GM12878 (cell line): ENCODE measurements around the gene COL6A1. TPM values are rescaled to one million over a fixed set of nuclear protein-coding genes. Genes with fewer than 3 reads are reported as not detected.

ENCODE experiments used
- ATAC-seq: fragments of 200-7000 bp; cut with Tn5 transposase; 3 replicates; pipeline ENCODE4 v1.9.1; 2020; ENCODE audit warnings: mild to moderate bottlenecking, moderate library complexity
- BruUV-seq: library from RNA; stranded (reverse); fragments of 400-500 nt; replicated peaks from 2 replicates; lab custom pipeline; 2021; lab: Mats Ljungman, UMichigan
- CTCF ChIA-PET: fragments of 300-600 bp; sonication (Branson Sonifier 250); formaldehyde crosslinking; extraction: SDS; loops from one replicate; lab custom pipeline; 2021; ENCODE audit warnings: inconsistent platforms; lab: Yijun Ruan, JAX
- POLR2A ChIA-PET: fragments of 350-600 bp; formaldehyde crosslinking; extraction: SDS; loops from one replicate; lab custom pipeline; 2021; ENCODE audit warnings: inconsistent platforms; lab: Charles Lee
- RAD21 ChIA-PET: fragments of 300-600 bp; sonication (Branson Sonifier 250); formaldehyde crosslinking; loops from one replicate; lab custom pipeline; 2023; ENCODE audit warnings: antibody characterized with exemption; ENCODE audit not compliant: unreplicated experiment; lab: Charles Lee
- SMC1A ChIA-PET: fragments of 300-600 bp; sonication (Branson Sonifier 250); formaldehyde crosslinking; loops from one replicate; lab custom pipeline; 2023; ENCODE audit not compliant: unreplicated experiment, uncharacterized antibody; lab: Charles Lee
- DNase-seq: peaks from one replicate; pipeline ENCODE4 v3.0.0-alpha.2; 2011; ENCODE audit warnings: low read depth, low spot score
- FAIRE-seq: peaks from 3 replicates; lab custom pipeline; 2011; peaks lifted over from hg19 to GRCh38; lab: Jason Lieb, UNC
- H2AFZ ChIP-seq: 2 replicates; pipeline ENCODE4 v1.6.0; 2011; ENCODE audit warnings: low read depth, low read length, control low read depth; ENCODE audit not compliant: control insufficient read depth
- H3K27ac ChIP-seq: 2 replicates; pipeline ENCODE4 v1.5.1; 2011; ENCODE audit warnings: control low read depth; ENCODE audit not compliant: control insufficient read depth, insufficient read depth
- H3K27me3 ChIP-seq, 2 experiments: replicated peaks in 1 of 2; 2 replicates each; pipeline versions ENCODE4 v1.6.0 to v1.6.1; 2011; ENCODE audit warnings: low read length in 1 of 2; ENCODE audit not compliant: control insufficient read depth in 2 of 2, insufficient read depth in 2 of 2
- H3K36me3 ChIP-seq, 2 experiments: 2 replicates each; pipeline ENCODE4 v1.5.1; 2011; ENCODE audit warnings: low read length in 1 of 2; ENCODE audit not compliant: control insufficient read depth in 2 of 2, insufficient read depth in 2 of 2
- H3K4me1 ChIP-seq: 2 replicates; pipeline ENCODE4 v1.6.1; 2011; ENCODE audit warnings: mild to moderate bottlenecking, low read length, moderate library complexity, mixed read lengths; ENCODE audit not compliant: control insufficient read depth, insufficient read depth
- H3K4me2 ChIP-seq: 2 replicates; pipeline ENCODE4 v1.6.0; 2011; ENCODE audit warnings: control low read depth; ENCODE audit not compliant: control insufficient read depth, insufficient read depth
- H3K4me3 ChIP-seq: fragments of 200-600 bp; sonication (generic); 2 replicates; pipeline ENCODE4 v1.5.1; 2016
- H3K79me2 ChIP-seq: 2 replicates; pipeline ENCODE4 v1.6.0; 2011; ENCODE audit warnings: low read length; ENCODE audit not compliant: control insufficient read depth, insufficient read depth
- H3K9ac ChIP-seq: 2 replicates; pipeline ENCODE4 v1.8.0; 2011; ENCODE audit warnings: low read length, control low read depth, mixed read lengths; ENCODE audit not compliant: control insufficient read depth, insufficient read depth
- H3K9me3 ChIP-seq: replicated peaks from 3 replicates; pipeline ENCODE4 v1.5.1; 2011; ENCODE audit warnings: mild to moderate bottlenecking, low read length; ENCODE audit not compliant: control insufficient read depth, insufficient read depth
- H4K20me1 ChIP-seq: 2 replicates; pipeline ENCODE4 v1.6.0; 2011; ENCODE audit not compliant: control insufficient read depth, insufficient read depth
- ATF7 ChIP-seq: fragments of 450-650 bp; IDR thresholded peaks from 2 replicates; pipeline ENCODE4 v1.6.1; 2016; ENCODE audit warnings: low read depth, mild to moderate bottlenecking
- BCL3 ChIP-seq: IDR thresholded peaks from 2 replicates; pipeline ENCODE4 v1.6.1; 2011; ENCODE audit warnings: borderline replicate concordance, low read depth, mild to moderate bottlenecking, moderate library complexity, low read length; ENCODE audit not compliant: insufficient read depth, poor library complexity, severe bottlenecking
- CEBPZ ChIP-seq: fragments of 150-350 bp; IDR thresholded peaks from 2 replicates; pipeline ENCODE4 v1.6.1; 2016; ENCODE audit warnings: low read depth, low read length
- ETV6 ChIP-seq, 2 experiments: fragments of 450-650 bp in 1 of 2; IDR thresholded peaks in 1 of 2; conservative IDR thresholded peaks in 1 of 2; 2 replicates each; pipeline ENCODE4 v1.6.1; 2014; ENCODE audit warnings: antibody characterized with exemption in 1 of 2, borderline replicate concordance in 1 of 2, low read depth in 1 of 2, mild to moderate bottlenecking in 1 of 2, moderate library complexity in 1 of 2
- GATAD2B ChIP-seq: fragments of 450-650 bp; conservative IDR thresholded peaks from 2 replicates; pipeline ENCODE4 v1.6.1; 2017; ENCODE audit warnings: low read depth, mild to moderate bottlenecking, moderate library complexity
- IKZF1 ChIP-seq: fragments of 450-650 bp; conservative IDR thresholded peaks from 2 replicates; pipeline ENCODE4 v1.6.1; 2017; ENCODE audit warnings: antibody characterized with exemption, mild to moderate bottlenecking
- LARP7 ChIP-seq: fragments of 450-650 bp; IDR thresholded peaks from 2 replicates; pipeline ENCODE4 v1.6.1; 2017; ENCODE audit warnings: mild to moderate bottlenecking
- NBN ChIP-seq: fragments of 450-650 bp; IDR thresholded peaks from 2 replicates; pipeline ENCODE4 v1.6.1; 2016
- NRF1 ChIP-seq: conservative IDR thresholded peaks from 2 replicates; pipeline ENCODE4 v1.6.1; 2011; ENCODE audit warnings: mild to moderate bottlenecking, low read depth, low read length, improper control_type of control experiment
- POLR2AphosphoS2 ChIP-seq: IDR thresholded peaks from 2 replicates; pipeline ENCODE4 v1.6.1; 2011; ENCODE audit warnings: low read depth, mild to moderate bottlenecking, low read length, improper control_type of control experiment, moderate library complexity
- PRDM15 ChIP-seq: fragments of 450-650 bp; formaldehyde crosslinking; IDR thresholded peaks from 2 replicates; pipeline ENCODE4 v1.4.0; 2020; ENCODE audit warnings: mild to moderate bottlenecking, moderate library complexity
- RB1 ChIP-seq: fragments of 450-650 bp; formaldehyde crosslinking; IDR thresholded peaks from 2 replicates; pipeline ENCODE4 v1.6.1; 2017; ENCODE audit warnings: mild to moderate bottlenecking, borderline replicate concordance
- RFX5 ChIP-seq: IDR thresholded peaks from 2 replicates; pipeline ENCODE4 v1.6.1; 2011; ENCODE audit warnings: low read depth, low read length, improper control_type of control experiment
- ZBED1 ChIP-seq: IDR thresholded peaks from 2 replicates; pipeline ENCODE4 v1.6.1; 2016; ENCODE audit warnings: borderline replicate concordance
- ZSCAN29 ChIP-seq: fragments of 450-650 bp; IDR thresholded peaks from 2 replicates; pipeline ENCODE4 v1.6.1; 2017; ENCODE audit warnings: mild to moderate bottlenecking, moderate library complexity
- WGBS: methylation state at CpG from one replicate; pipeline ENCODE4 v1.1.6; 2016; ENCODE audit warnings: low lambda C conversion rate; ENCODE audit not compliant: insufficient replicate concordance, insufficient coverage; ENCODE audit errors: missing lambda C conversion rate; 5-methylcytosine and 5-hydroxymethylcytosine counted together
- in situ Hi-C: fragments of 300-500 bp; cut with MboI; formaldehyde crosslinking; loops from 9 replicates; pipeline ENCODE4 v1.14.3; 2018; ENCODE audit warnings: mixed read lengths
- intact Hi-C: fragments of 100-400 bp; cut with micrococcal nuclease; formaldehyde crosslinking; loops from one replicate; pipeline ENCODE4 v1.14.2; 2022; ENCODE audit not compliant: unreplicated experiment
- polyA plus RNA-seq, 11 experiments: library from polyadenylated mRNA; depleted of rRNA in 4 of 11; unstranded in 6 of 11; stranded (reverse) in 5 of 11; fragments of >200 nt; fragmentation: Nextera tagmentation in 4 of 11; fragmentation: Illumina TruSeq in 1 of 11; extraction: Ambion mirVana in 4 of 11; extraction: Trizol in 1 of 11; gene quantifications; 1 replicate in 1 of 11; 2 replicates in 10 of 11; pipeline versions ENCODE4 v1.2.1 to v1.2.3, GENCODE V29; 2011 to 2016; ENCODE audit warnings: inconsistent platforms in 2 of 11, missing spikeins in 2 of 11, low read depth in 1 of 11
- total RNA-seq, 4 experiments: library from RNA; depleted of rRNA in 3 of 4; stranded (reverse); fragments of >200 nt in 3 of 4; fragmentation: Illumina TruSeq in 1 of 4; extraction: Trizol in 1 of 4; gene quantifications; 2 replicates each; pipeline versions ENCODE4 v1.2.1 to v1.2.3, GENCODE V29; 2013 to 2021

COL6A1 gene
- total and polyA plus RNA-seq, 10 of the 15 experiments (the other 5 are each of a cell fraction or from before 2014, with no cell fraction given), result 0.12 to 1.3 (median 0.20) TPM; not detected in 7

- Histone ChIP-seq H3K36me3 (no peaks in the 10 kb centered on the region), H4K20me1 (no peaks in the 10 kb centered on the region), H3K4me3 (no peak overlapping the region), H3K4me2 (no peak overlapping the region), H3K9ac (no peak overlapping the region), H3K79me2 (no peaks in the 10 kb centered on the region), H3K27ac (no peak overlapping the region), H3K4me1 (no peaks in the 10 kb centered on the region), H3K9me3 (peaks cover 5% of the 10 kb centered on the region; the same call in 2 of the 3 replicates), H3K27me3 (no peaks in the 10 kb centered on the region), H2AFZ (no peak overlapping the region)
- ChIA-PET CTCF (no interaction called here), RAD21 (no interaction called here), POLR2A (no interaction called here), SMC1A (no interaction called here)
- ATAC-seq (no peak), FAIRE-seq (no peak), DNase-seq (no peak)
- no TSS peak for BruUV-seq
- intact Hi-C loops (no loop called here), in situ Hi-C loops (no loop called here)
- no peak for TF ChIP-seq NBN
- no peak for TF ChIP-seq RFX5
- TF ChIP-seq BCL3, result no peak
- no peak for TF ChIP-seq ZSCAN29
- TF ChIP-seq LARP7, result no peak
- TF ChIP-seq ATF7, result no peak
- no peak for TF ChIP-seq RB1
- TF ChIP-seq GATAD2B, result no peak
- no peak for TF ChIP-seq CEBPZ
- no peak for TF ChIP-seq IKZF1
- no peak for TF ChIP-seq PRDM15 (CRISPR knock-in tag)
- no peak for TF ChIP-seq ZBED1
- no peak for TF ChIP-seq POLR2AphosphoS2
- no peak for TF ChIP-seq NRF1
- no peak for TF ChIP-seq ETV6 (conservative IDR thresholded peaks at IDR 0.05 in 1 of 2, IDR thresholded peaks at IDR 0.05 in 1 of 2; ENCODE audit: borderline replicate concordance in 1 of 2, low read depth in 1 of 2)
- WGBS, result 75% methylated on average over 4 of the region's 4 CpGs
These were observed 25.9 kb downstream of the COL6A1 start for GRCh38 chr21:46007492-46007868.
